ENCODE data around the gene SELL.

GRCh38 chr1:169753549-169753948, 42.1 kb upstream of the SELL start:
- TF ChIP-seq CTCF (IDR thresholded peaks at IDR 0.05) (no peak), POLR2AphosphoS5 (IDR thresholded peaks at IDR 0.05) (no peak), POLR2A (IDR thresholded peaks at IDR 0.05) (no peak), EP300 (IDR thresholded peaks at IDR 0.05) (no peak)
